NCI-H2081 treated with DMSO at 0.1 percent for 48 hours (cell line): ENCODE results near the gene CADM2.
"Not testable (repeated sequence)": the region's sequence is repeated elsewhere in the genome, so short reads cannot be mapped to it uniquely, and the experiment has no call there.

Experiments used
- DNase-seq: peaks from one replicate; lab custom pipeline; 2025; lab: John Stamatoyannopoulos, UW

Gene CADM2

DNA sequence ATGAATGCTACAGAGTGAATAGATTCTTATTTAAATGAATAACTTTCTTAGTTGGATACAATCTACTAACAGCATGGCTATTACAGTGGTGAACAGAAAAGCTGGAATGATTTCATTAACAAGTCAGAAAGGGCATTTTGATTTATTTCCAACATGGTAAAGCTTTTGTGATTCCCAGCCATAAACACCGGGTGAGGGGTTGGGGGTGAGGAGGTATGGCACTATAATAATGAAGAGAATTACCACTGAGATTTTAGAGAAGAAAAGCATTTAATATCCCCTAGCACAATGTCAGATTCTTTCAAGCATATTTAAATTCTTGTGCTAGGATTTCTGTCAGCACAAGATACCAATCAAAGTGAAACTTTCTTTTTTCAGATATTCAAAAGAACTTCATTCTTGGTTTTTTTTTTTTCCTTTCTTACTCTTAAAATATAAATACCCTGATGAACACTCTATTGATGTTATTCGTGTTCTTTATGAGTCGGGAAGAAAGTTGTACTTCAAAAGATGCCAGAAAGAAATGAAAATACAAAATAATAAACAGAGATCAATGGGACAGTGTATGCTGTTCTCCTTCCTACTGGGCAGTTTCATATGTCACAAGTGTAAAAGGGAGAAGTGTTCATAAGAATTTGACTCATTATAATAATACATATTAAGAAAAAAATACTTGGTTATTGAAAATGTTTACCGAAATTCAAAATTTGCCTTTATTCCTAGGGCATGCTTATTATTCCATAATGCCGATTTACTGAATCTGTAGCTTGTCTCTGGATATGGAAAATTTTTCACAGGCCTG lies 522.8 kb downstream of the CADM2 start:
- no peak for DNase-seq

DNA sequence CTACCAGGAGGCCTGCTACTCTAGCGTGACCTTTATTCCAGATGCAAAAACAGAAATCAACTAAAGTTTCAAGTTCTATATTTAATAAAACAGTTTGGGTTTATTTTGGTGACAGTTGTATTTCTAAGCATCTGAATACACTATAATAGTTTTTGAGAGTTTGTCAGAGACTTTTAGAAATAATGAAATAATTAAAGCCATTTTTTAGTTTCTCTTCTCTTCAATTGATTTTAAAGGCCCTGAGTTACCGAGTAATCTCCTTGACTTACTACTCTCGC lies 523.4 kb downstream of the CADM2 start:
- no peak for DNase-seq

DNA sequence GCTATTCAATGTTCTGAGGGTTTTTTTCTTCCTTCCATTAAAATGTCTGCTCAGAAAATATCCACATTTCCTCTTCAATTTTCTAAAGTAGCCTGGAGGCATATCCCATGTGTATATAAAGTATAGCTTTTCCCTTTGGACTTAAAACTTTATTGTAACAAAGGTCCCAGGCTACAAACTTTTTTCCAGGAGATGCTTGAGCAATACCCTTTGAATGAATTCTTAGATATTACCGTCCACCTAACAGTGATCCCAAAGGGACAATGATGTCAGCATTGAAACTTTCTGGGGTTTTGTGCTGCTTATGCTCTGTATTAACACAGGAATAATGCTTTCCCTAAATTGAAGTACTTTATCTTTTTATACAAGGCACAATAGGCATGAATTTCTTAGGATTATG lies 525.2 kb downstream of the CADM2 start:
- no peak for DNase-seq

DNA sequence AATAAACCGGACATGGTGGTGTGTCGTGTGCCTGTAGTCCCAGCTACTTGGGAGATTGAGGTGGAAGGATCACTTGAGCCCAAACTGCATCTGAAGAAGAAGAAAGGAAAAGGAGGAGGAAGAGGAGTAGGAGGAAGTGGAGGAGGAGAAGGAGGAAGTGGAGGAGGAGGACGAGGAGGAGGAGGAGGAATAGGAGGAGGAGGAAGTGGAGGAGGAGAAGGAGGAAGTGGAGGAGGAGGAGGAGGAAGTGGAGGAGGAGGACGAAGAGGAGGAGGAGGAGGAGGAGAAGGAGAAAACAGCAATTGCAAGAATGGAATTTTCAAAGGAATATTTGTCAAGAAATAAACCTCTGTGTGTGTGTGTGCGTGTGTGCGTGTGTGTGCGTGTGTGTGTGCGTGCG lies 528.6 kb downstream of the CADM2 start:
- DNase-seq, result no peak

DNA sequence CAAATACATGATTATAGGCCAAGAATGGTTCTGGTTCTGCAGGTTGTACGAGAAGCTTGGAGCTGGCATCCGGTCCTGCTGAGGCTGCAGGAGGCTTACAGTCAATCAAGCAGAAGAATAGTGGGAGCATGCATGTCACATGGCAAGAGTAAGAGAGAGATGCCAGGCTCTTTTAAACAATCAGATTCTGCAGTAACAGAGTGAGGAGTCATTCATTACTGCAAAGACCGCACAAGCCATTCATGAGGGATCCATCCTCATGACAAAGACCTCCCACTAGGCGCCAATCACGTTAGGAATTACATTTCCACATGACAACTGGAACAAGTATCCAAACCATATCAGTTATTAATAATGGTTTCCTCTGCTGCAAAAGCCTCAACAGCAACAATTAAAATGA lies 536.8 kb downstream of the CADM2 start:
- DNase-seq, result no peak

DNA sequence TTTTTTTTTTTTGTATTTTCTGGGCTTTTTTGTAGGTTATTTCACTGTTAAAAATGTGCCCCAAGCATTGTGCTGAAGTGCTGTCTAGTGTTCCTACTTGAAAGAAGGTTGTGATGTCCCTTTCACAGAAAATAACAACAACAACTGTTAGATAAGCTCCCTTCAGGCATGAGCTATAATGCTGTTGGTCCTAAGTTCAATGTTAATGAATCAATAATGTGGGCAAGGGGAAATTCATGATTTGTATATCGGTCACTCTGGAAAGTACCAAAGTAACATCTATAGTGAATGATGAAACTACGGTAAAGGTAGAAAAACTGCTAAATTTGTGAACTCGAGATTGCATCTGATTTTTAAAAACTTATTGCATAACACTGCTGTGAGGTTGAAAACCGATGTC lies 539.4 kb downstream of the CADM2 start:
- DNase-seq, result no peak

DNA sequence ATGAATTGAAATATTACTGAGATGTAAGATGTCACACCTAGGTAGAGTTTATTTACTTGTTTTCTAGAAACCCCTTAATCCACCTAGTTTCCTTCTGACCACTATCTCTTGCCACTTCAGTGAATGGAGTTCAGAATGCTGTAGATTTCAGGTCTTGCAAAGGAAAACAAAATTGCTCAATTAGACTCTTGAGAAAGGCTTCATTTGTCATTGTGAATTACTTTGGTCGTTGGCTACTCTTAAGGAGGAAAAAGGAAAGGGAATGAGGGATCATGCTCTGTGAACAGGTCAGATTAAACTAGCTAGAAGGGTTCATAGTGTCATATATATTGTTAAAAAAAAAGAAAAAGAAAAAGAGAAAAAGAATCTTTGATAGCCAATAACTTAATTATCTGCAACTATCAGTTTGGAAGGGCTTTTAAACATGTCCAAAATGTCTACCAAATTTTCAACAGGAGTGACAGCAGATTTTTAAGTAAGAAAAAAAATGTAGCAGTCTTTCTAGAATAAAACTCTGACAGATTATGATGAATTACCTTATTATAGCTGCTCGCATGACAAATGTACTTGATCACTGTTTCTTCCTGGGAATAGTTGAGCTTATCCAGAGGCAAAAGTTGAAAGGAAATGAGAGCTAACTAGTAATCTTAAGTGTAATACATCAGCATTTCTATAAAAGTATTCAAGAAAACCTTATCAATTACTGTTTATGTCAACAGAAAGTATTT lies 543.5 kb downstream of the CADM2 start:
- no peak for DNase-seq

DNA sequence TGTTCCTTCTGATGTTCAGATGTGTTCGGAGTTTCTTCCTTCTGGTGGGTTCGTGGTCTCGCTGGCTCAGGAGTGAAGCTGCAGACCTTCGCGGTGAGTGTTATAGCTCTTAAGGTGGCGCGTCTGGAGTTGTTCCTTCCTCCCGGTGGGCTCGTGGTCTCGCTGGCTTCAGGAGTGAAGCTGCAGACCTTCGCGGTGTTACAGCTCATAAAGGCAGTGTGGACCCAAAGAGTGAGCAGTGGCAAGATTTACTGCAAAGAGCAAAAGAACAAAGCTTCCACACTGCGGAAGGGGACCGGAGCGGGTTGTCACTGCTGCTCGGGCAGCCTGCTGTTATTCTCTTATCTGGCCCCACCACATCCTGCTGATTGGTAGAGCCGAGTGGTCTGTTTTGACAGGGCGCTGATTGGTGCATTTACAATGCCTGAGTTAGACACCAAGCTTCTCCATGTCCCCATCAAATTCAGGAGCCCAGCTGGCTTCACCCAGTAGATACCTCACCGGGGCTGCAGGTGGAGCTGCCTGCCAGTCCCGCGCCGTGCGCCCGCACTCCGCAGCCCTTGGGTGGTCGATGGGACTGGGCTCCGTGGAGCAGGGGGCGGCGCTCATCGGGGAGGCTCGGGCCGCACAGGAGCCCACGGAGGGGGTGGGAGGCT lies 545.5 kb downstream of the CADM2 start:
- not testable (repeated sequence) for DNase-seq

DNA sequence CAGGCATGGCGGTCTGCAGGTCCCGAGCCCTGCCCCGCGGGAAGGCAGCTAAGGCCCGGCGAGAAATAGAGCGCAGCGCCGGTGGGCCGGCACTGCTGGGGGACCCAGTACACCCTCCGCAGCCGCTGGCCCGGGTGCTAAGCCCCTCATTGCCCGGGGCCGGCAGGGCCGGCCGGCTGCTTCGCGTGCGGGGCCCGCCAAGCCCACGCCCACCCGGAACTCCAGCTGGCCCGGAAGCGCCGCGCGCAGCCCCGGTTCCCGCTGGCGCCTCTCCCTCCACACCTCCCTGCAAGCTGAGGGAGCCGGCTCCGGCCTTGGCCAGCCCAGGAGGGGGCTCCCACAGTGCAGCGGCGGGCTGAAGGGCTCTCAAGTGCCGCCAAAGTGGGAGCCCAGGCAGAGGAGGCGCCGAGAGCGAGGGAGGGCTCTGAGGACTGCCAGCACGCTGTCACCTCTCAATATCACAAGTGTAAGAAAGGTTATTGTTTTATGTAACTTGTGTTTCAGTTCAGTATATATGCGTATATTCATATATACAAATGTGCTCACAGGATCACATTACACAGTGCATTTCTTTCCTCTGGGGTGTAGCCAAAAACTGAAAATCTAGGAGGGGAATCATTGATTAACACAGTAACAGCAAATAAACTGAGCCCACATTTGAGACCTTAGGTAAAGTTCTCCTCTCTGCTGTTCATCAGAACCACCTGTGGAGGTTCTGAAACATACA lies 546.2 kb downstream of the CADM2 start:
- not testable (repeated sequence) for DNase-seq

DNA sequence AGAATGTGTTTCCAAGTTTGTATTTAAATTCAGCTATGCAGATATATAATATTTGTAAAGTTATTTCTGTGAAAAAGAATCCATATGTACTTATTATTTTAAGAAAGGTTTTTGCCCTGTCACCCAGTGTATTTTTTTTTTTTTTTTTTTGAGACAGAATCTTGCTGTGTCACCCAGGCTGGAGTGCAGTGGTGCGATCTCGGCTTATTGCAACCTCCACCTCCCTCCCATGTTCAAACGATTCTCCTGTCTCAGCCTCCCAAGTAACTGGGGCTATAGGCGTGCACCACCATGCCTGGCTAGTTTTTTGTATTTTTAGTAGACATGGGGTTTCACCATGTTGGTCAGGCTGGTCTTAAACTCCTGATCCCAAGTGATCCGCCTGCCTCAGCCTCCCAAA lies 548.3 kb downstream of the CADM2 start:
- not testable (repeated sequence) for DNase-seq

DNA sequence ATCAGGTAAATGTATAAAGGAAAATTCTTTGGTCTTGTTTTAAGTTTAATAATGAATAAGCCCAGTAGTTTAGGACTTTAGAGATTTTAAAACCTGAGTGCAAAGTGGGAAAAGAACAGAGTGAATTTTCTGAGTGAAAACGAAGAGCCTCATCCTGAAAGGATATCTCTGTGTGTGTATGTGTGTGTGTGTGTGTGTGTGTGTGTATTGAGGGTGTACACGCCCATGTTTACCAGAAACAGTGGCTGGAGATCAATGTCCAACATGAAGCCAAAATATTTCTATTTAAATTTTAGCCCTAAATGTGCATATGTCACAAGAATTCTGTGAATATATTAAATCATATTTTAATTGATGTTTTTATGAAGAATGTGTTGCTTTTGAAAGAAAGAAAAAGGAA lies 549.9 kb downstream of the CADM2 start:
- DNase-seq, result no peak

DNA sequence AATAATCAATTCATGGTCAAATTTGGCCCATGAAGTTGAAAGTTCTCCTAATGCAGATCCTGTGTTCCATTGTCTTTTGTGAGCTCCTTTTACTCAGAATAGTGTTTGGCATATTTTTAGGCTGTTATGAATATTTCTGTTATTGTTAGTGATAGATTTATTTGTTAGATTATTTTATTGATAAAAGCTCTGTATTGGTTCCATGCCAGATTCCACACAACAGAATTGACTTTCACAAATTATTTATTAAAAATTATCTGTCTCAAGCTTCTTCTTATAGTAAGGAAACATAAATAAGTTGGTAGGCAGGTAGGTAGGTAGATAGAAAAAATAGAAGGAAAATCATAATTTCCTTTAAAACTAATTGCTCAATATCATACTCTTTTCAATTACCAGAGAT lies 557.4 kb downstream of the CADM2 start:
- no peak for DNase-seq

DNA sequence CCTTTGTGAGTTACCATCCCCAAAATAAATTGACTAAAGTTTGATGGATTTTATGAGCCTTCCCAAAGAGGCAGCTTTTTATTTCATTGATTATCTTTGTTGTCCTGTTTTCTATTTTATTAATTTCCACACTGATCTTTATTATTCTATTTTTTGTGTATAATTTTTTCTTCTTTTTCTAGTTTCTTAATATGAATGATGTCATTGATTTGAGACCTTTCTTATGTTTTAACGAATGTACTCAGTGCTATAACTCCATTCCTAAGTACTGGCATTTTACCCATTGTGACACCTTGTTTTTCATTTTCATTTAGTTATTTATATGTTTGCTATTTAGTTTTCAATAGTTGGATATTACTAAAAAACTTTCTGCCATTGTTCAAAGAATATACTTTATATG lies 565.3 kb downstream of the CADM2 start:
- DNase-seq, result no peak

DNA sequence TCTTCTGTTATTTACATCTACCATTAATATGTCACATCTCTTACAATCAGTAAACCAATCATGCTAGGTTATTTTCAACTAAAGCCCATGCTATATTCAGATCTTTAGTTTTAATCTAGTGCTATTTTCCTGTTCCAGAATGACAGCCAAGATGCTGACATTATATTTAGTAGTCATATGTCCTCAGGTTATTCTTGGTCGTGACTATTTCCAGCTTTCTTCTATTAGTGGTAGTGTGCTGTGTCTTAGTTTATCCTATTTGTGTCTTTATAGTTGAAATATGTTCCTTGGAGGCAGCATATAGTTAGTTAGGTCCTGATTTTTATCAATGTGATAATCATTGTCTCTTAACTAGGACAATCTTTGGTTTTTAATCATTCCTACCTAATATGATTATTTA lies 566.5 kb downstream of the CADM2 start:
- no peak for DNase-seq

DNA sequence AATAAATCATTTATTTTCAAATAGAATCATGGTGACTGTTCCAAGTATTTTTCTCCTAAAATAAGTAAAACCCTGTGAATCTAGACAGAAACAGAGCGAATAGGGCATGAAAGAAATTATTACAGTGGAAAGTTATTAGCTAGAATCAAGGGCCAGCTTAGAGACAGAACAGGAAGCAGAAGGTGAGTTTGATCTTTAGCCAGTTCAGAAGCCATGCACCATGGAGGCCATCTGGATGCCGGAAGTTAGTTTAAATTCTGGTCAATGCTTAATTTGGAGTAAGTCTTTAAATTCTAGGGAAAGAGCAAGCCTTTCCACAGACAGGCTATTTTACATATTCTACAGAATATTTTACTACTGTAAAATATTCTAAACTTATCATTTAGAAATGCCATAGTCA lies 574.8 kb downstream of the CADM2 start:
- no peak for DNase-seq

DNA sequence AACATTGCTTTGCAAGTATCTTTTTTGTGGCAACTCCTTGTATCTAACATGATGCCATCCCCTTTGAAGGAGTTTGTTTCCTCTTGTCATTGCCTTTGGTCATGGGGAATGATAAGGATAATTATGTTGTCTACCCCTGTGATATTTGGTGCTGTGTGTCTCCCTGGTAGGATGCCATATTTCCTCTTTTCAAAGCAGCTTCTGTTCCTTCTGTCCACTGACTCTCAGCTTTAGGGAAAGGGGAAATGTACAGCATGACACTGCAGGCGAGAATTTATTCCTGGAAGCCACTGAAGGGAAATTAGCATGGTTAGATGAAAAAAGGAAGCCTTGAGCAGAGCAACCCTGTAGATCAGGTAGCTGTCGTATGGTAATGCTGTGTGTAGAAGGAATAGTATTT lies 576.7 kb downstream of the CADM2 start:
- DNase-seq, result no peak

DNA sequence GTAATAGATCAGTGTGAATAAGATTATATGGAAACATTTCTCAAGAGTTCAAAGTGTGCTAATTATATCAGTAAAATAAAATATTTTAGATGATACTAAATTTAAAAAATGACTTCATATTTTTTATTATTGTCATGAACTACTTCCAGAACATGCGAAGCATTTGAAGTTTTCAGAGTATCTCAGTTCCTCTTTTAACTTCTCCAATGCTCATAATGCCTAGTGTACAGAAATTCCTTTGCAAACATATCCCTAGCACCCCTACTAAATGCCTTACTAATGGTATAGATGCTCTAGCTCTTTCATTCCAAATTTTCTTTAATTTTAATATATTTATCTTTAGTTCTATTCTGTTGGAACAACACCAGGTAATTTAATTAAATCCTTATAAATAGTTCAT lies 580.4 kb downstream of the CADM2 start:
- DNase-seq, result no peak

DNA sequence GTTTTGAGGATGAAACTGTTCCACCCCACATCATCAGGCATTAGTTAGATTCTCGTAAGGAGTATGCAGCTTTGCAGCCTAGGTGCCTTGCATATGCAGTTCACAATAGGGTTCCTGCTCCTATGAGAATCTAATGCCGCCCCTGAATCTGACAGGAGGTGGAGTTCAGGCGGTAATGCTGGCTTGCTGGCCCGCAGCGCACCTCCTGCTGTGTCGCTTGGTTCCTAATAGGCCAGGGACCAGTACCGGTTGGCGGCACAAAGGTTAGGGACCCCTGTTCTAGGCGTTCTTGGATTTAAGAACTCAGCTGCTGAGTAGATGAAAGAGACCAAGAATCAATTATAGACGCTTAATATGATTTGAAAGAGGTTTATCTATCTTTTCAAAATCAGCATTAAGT lies 595.4 kb downstream of the CADM2 start:
- no peak for DNase-seq

DNA sequence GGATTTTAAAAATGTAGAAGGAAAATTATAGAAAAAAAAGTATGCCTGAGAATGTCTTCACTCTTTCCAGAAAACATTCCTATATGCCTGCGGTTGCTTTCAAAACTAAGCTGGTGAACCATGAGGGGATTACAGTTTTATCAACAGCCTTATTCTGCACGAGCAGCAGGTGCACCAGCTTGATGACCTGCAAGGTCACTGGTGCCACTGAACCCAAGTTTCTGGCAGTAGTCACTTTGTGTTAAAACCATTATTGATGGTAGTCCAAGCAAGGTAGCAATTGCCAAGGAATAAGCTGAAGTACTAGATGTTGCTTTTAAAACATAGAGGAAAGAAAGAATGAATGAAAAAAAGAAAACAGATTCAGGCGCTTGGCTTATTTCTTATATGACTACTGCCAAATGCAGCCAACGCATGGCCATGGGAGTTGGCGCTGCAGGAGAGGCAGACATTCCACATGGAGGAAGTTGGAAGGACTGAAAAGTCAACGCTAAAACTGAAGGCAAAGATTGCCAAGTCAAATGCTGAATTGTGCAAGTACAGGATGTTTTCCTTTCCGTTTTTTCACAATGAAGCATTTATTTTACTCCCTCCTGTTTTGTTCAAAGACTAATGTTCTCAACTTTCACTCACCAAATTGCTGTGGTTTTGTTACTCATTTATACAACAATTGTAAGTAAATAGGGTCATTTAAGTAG lies 601.4 kb downstream of the CADM2 start:
- peak; percentile 5 for DNase-seq

DNA sequence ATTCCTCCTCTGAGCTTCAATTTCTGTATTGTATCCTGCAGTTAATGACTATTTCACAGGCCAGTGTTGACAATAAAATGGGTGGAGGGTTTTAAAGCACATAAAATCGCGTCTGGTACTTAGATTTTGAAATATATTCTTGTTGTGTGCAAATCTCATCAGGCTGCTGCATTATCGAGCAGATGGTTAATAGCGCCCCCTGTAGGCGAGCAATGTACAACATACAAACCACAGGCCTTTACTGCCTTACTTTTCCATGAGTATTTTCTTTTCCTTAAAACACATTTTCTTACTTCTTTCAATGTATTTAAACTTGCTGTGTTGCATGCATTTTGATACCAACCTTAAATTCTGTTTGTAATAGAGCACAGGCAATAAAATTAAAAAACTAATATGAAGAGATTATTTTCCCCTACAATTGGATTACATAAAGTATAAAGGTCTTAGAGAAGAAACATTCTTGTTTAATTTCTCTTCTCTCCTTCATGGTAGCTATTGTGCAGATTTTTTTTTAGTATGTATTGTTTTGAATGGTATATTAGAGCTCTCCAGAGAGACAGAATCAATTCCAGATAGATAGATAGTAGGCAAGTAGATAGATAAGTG lies 608.4 kb downstream of the CADM2 start:
- DNase-seq, result peak; percentile 38

DNA sequence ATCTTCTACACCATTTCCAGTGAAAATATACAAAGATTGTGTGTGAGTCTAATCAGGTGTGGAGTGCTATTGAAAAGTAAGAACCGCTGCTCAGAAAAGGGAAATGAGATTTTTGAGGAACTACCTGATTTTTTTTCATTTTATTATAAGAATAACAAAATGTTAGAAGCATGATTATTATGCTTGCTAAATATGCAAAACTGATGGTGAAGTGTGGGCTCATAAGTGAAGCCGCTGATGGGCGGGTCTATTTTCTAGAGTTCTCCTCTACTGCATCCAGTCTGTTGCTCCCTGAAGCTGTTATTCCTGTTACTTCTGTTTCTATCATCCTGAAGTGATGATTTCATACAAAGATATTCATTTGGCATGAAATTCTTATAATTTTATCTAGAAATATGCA lies 612.0 kb downstream of the CADM2 start:
- DNase-seq, result no peak

DNA sequence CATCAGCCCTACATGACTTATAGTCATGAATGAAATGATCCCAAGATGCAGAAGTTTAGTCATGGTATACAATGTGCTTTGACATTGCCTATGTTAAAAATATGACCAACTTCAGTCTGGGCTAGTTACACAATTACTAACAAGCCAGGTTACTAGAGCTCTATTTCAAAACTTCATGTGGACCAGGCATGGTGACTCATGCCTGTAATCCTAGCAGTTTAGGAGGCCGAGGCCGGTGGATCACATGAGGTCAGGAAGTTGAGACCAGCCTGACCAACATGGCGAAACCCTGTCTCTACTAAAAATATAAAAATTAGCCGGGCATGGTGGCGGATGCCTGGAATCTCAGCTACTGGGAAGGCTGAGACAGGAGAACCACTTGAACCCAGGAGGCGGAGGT lies 613.0 kb downstream of the CADM2 start:
- no peak for DNase-seq
